Coronary artery (tissue), 2 donors: ENCODE data around the gene ERCC6.

Experiments
- DNase-seq: peaks from one replicate; pipeline ENCODE4 v3.0.0-alpha.2; 2017; ENCODE audit warnings: low spot score
- H3K27ac ChIP-seq, 2 donors: fragments of 200-600 bp; sonication (generic); one replicate each; pipeline ENCODE4 v1.5.1; 2016 to 2019
- H3K4me3 ChIP-seq: fragments of 200-600 bp; sonication (generic); 2 replicates; pipeline ENCODE4 v1.5.1; 2016; ENCODE audit warnings: mild to moderate bottlenecking, moderate library complexity
- TF ChIP-seq, protein P1 (sequence below): fragments of 200-600 bp; sonication (generic); IDR thresholded peaks from one replicate; pipeline ENCODE4 v1.5.1; 2019; ENCODE audit warnings: antibody characterized with exemption

ERCC6 gene

DNA sequence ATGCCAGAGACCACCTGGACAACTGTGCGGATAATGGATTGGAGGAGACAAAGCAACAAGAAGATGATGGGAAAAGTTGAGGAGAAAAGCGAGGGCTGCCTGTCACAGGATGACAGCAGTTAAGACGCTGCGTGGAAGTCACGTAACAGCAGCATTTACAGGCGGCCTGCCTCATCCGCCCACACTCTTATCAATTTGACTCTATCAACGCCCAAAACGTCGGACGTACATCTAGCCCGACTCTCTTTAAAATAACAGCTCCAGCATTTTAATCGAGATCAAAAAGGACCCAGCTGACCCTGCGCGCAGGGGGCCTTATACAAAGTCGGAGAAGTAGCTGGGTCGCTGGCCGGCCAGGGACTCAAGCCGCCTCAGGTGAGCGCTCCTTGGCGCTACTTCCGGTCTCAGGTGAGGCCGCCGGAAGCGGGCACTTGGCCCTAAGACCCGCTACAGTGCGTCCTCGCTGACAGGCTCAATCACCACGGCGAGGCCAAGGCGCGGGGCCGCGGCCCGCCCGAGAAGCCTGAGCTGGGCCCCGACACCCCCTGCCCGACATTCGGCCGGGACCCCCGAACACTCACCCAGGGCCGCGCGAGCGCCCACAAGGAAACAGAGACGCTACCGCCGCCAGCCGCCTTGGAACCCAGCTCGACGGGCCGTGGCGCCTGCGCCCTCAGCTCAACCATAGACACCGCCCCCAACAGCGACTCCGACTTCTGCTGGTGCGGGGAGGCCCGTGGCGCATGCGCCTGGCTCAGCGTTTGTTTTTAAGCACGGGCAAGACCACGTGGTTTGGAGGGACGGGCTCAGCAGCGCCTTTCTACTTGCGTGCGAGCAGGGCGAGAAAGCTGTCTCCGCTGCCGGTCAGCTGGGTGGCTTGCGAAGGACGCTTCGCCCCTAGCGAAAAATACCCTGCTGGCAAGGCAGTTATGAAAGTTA lies at the start of gene ERCC6:
TSS of gene ERCC6 (minus strand) at position 741 of the 939 bp plus-strand sequence.
- DNase-seq: peak; percentile 99
- TF ChIP-seq, protein P1, sequence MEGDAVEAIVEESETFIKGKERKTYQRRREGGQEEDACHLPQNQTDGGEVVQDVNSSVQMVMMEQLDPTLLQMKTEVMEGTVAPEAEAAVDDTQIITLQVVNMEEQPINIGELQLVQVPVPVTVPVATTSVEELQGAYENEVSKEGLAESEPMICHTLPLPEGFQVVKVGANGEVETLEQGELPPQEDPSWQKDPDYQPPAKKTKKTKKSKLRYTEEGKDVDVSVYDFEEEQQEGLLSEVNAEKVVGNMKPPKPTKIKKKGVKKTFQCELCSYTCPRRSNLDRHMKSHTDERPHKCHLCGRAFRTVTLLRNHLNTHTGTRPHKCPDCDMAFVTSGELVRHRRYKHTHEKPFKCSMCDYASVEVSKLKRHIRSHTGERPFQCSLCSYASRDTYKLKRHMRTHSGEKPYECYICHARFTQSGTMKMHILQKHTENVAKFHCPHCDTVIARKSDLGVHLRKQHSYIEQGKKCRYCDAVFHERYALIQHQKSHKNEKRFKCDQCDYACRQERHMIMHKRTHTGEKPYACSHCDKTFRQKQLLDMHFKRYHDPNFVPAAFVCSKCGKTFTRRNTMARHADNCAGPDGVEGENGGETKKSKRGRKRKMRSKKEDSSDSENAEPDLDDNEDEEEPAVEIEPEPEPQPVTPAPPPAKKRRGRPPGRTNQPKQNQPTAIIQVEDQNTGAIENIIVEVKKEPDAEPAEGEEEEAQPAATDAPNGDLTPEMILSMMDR: no peak
- Histone ChIP-seq H3K27ac (peak within 1 kb of the TSS; percentile 84 to 92), H3K4me3 (peak within 1 kb of the TSS; percentile 93)

DNA sequence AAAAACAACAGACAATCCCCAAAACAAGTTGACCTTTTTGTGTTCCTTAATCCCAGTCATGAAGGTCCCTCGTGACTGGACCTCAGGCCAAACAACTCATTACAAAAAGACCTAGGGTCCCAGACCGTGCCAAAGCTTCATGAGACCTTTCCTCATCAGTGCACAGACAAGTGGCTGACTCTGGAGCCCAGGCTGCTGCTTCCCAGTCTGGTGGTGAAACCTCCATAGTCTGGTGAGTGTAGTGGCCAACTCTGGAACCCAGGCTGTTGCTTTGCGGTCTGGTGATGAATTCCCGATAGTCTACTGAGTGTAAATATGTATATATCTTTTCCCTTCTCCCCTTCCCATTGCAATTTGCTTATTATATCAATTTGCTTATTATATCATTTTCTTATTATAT lies 49.1 kb upstream of the ERCC6 start:
- Histone ChIP-seq H3K27ac (no peak overlapping the region), H3K4me3 (no peak overlapping the region)
- DNase-seq: no peak
- TF ChIP-seq, protein P1: no peak

DNA sequence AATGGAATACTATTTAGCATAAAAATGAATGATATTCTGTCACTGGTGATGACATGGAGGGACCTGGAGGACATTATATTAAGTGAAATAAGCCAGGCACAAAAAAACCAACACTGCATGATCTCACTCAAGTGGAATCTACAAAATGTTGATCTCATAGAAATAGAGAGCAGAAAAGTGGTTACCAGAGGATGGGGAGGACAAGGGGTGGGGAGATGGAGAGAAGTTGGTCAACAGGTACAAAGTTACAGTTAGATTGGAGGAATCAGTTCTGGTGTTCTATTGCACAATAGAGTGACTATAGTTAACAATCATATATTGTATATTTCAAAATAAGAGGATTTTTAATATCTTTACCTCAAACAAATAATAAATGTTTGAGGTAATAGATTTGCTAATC lies 46.5 kb upstream of the ERCC6 start:
- TF ChIP-seq, protein P1: no peak
- Histone ChIP-seq H3K27ac (no peak overlapping the region), H3K4me3 (no peak overlapping the region)
- no peak for DNase-seq

DNA sequence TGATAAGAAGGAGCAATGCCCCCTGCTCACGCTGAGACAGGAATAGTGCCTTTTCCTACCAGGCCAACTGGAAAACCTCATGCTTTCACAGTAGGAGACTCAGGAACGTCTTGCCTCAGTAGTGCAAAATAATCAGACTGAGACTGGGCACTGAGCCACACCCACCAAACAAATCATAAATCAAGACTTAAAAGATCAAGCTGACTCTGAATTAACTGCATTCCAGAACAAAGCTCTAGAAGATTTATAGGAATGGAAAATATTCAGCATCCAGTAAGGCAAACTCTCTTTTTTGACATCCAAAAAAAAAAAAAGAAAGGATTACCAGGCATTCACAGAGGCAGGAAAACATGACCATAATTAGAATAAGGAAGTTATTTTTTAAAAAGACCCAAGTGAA lies 40.7 kb upstream of the ERCC6 start:
- TF ChIP-seq, protein P1: no peak
- no peak overlapping the region for H3K27ac ChIP-seq
- no peak for DNase-seq
- H3K4me3 ChIP-seq: no peak overlapping the region

DNA sequence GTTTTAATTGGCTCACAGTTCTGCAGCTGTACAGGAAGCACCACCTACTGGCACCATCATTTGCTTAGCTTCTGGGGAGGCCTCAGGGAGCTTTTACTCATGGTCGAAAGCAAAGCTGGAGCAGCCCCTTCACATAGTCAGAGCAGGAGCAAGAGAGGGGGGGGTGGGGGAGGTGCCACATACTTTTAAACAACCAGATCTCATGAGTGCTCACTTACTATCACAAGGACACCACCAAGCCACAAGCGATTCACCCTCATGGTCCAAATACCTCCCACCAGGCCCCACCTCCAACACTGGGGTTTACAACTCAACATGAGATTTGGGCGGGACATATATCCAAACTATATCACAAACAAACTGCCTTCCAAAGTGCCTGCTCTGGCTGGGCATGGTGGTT lies 39.5 kb upstream of the ERCC6 start:
- TF ChIP-seq, protein P1: no peak
- Histone ChIP-seq H3K4me3 (no peak overlapping the region), H3K27ac (no peak overlapping the region)
- no peak for DNase-seq

DNA sequence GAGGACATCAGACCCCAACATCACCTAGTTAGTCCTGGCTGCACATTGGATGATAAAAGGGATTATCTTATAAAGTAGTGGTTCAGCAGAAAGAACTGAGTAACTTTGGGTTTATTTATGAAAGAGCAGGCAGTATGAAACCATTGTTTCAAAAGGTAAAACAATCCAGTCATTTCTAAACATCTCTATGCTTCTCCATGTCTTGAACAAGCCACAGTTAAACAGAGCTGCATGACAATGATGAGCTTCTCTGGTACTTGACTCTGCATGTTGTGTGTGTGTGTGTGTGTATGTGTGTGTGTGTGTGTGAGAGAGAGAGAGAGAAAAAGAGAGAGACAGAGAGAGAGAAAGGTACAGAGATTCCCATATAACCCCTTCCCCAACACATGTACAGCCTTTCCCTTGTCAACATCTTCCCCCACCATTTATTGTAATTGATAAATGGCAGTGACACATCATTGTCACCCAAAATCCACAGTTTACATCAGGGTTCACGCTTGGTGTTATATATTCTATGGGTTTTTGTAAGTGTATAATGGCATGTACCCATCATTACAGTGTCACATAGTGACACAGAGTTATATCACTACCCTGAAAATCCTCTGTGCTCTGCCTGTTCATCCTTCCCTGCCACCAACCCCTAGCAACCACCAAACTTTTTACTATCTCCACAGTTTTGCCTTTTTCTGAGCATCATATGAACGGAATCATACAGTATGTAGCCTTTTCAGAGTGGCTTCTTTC lies 38.4 kb upstream of the ERCC6 start:
- no peak overlapping the region for H3K27ac ChIP-seq
- TF ChIP-seq, protein P1: no peak
- no peak for DNase-seq
- H3K4me3 ChIP-seq: no peak overlapping the region
